A549 treated with dexamethasone at 1 μM for 4 hours (cell line): ENCODE data around the gene CFAP97D1. TPM values are rescaled to one million over a fixed set of nuclear protein-coding genes. Genes with fewer than 3 reads are reported as not detected.

ENCODE experiments used
- total RNA-seq: library from RNA; stranded (reverse); fragments of 200-300 nt; extraction: Qiagen RNA extraction; gene quantifications from 5 replicates; pipeline ENCODE4 v1.2.3, GENCODE V29; 2022

CFAP97D1 gene
- 0.06 to 0.10 TPM (median 0.07 TPM) in 5 replicates for total RNA-seq

DNA sequence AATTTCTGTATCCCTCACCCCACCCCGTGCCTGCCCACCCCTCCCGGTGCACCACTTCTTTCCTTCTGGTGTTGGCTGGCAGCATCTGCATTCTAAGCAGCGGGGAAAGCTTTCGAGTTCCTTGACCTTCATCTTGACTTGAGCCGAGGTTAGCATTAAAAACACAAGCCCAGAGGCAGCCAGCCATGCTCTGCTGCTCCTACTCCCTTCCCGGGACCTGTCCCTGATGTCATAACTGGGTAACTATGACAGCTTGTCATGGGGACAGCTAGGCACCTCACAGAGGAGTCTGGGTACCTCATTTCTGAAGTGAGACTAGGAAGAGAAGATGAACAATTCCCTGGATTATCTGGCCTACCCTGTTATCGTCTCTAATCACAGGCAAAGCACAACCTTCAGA is at the start of gene CFAP97D1:
Gene CFAP97D1, plus strand, starts transcription at position 301 of the 400 bp plus-strand sequence. Its CDS starts 28 bp downstream, at position 329.

GRCh38 chr17:43758497-43759174 is 21.6 kb upstream of the CFAP97D1 start, which contains the start of gene SOST:
TSS of gene SOST (minus strand) at chr17:43758791. CDS start at chr17:43758741, 50 bp downstream.

DNA sequence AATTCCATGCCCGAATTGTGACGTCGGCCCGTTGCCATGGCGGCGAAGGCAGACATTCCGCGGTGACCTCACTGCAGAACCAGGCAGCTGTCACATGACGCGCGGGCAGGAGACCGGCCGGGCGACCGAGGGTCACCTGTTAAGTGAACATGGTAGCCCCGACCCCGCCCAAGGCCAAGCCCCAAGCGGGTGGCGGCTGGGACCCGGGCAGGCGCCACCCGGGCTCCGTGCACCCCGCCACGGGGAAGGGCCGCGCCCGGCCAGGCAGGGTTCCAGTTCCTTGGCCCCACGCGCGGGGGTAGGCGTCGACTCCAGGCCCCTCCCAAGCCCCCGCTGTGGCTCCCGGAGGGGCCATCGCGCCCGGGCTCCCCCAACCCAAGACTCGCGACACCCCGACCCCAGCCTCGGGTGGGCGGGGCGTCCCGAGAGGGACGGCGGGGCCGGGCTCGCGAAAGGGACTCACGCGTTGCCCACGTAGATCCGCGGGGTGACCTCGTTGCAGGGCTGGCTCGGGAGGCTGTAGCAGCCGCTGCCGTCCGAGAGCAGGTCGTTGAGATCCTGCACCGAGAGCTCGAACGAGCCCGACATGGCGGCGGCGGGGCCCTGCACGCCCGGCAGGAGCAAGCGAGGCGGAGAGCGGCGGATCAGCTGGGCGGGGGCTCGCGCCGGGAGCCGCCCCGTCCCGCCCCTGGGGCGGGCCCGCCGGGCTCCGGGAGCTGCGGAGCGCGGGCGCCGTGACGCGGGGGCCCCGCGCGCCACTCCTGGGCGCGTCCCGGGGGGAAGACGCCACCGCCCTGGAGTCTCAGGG is 1.7 kb upstream of the CFAP97D1 start, which contains the start of gene DUSP3:
Gene DUSP3, minus strand, starts transcription at position 641 of the 808 bp plus-strand sequence. Its CDS starts 53 bp downstream, at position 588.

DNA sequence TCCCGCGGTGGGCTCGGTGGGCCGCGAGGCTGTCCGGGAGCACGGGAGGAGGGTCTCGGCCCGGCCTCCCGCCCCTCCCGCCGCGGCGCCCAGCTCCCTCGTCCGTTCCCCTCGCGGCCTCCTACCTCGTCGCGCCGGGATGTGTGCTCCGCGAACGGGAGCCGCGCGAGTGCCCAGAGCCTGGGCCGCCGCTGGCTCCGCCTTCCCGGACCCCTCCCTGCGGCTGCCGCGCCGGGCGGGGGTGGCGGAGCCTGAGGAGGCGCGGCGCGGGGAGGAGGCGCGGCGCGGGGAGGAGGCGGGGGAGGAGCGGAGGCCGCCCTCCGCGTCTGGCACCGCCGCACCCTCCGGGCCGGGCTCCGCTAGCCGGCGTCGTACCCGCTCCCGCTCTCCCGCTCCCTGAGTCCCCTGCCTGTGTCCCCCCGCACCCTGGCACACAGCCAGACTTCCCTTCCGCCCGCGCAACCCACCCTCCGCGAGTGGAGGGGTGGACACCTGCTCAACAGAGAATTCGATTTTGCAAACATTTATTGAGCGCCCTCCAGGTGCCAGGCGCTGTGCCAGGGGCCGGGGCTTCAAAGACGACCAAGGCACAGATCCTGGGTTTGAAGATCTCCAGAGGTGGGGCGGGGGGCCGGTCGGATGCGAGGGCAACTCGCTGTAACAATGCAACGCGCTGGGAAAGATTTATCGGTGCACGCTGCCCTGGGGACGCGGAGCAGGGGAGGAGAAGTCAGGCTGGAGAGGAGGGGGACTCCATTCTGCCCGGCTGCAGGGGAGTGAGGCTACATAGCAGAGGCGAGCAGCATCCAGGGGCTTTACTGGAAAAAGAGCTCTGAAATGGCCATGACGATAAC is 53.0 kb downstream of the CFAP97D1 start, which contains the start of gene MPP3:
Gene MPP3, minus strand, starts transcription at position 171 of the 854 bp plus-strand sequence. CDS start 1,240 bp downstream, outside the sequence.

Other genes with a start within 250 kb of the CFAP97D1 start
- 53.6 to 68.6 TPM (median 65.1 TPM) in 5 replicates for gene ETV4, start 234.1 kb upstream of the CFAP97D1 start, total RNA-seq
- gene MEOX1, start 118.5 kb upstream of the CFAP97D1 start, total RNA-seq = not detected in 5 replicates
- gene SOST, start 21.6 kb upstream of the CFAP97D1 start, total RNA-seq = not detected in 5 replicates
- 59.9 to 69.9 TPM (median 66.0 TPM) in 5 replicates for gene DUSP3, start 1.5 kb upstream of the CFAP97D1 start, total RNA-seq
- gene MPP3, start 52.7 kb downstream of the CFAP97D1 start, total RNA-seq = 12.0 to 15.9 TPM (median 15.1 TPM) in 5 replicates
- gene CD300LG, start 66.7 kb downstream of the CFAP97D1 start, total RNA-seq = 0.36 TPM in 1 of 5 replicates, not detected in the others
- gene MPP2, start 127.1 kb downstream of the CFAP97D1 start, total RNA-seq = 0.82 to 1.8 TPM (median 1.4 TPM) in 5 replicates
- gene PPY, start 162.0 kb downstream of the CFAP97D1 start, total RNA-seq = not detected in 5 replicates
- 0.21 TPM in 1 of 5 replicates, not detected in the others for gene PYY, start 173.5 kb downstream of the CFAP97D1 start, total RNA-seq
- gene NAGS, start 224.2 kb downstream of the CFAP97D1 start, total RNA-seq = 1.1 to 1.8 TPM (median 1.3 TPM) in 5 replicates
- 24.7 to 29.9 TPM (median 27.8 TPM) in 5 replicates for gene TMEM101, start 234.5 kb downstream of the CFAP97D1 start, total RNA-seq